Activated CD4-positive, alpha-beta T cell treated with anti-CD3 and anti-CD28 coated beads for 48 hours (primary cell): ENCODE measurements around the gene GPR37.

ENCODE experiments used
- DNase-seq: peaks from one replicate; pipeline ENCODE4 v3.0.0-alpha.2; 2020

The GPR37 gene

DNA sequence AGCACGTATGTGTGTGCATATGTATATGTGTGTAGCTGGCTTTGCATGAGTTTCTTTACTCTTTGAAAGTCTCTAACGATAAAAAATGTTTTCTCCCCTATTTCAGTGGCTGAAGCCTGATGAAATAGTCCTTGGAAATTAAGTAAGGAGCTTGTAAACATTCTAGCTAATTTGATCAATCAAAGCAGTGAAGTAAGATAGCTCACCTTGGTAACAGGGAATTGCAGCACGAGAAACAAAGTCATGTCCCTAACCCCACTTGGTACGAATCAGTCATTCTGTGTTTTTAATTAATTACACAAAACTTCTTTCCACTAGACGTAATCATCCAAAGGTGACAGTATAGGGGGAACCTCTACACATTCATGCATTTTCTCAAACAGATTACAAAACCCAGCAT lies 41.5 kb downstream of the GPR37 start:
- DNase-seq, result no peak

DNA sequence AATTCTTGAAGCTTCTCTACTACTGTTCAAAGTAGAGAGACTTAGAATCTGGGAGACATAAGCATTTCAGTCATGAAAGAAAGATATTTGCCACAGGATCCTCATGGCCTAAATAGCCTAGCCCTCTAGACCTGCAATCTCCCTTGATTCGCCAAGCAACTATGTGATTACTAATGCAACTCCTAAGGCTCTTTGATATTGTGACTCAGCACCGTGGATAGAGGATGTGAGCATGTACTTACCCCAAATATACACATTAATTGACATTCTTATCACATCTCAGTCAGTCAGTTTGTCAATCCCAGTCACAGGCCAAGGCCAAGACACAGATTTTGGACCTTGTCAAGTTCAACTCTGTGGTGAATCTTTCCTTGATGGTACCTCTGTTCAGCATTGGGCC lies 42.6 kb downstream of the GPR37 start:
- DNase-seq, result no peak

DNA sequence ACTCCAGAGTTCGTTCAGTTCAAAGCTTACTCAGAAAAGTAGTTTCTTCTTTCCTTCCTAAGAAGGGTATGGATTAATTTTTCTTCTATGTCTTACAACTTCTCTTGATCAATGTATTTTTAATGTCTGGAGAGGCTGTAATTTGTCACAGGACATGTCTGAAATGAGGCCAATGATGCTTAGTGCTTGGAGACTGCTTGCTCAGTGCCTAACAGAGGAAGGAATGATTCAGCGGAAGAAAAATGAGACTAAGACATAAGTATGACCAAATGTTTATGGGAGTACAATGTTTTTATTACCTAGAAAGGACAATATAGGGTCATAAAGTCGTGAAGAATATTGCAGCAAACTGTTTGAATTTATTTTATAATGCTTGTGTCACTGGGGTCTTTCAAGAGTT lies 43.3 kb downstream of the GPR37 start:
- DNase-seq, result no peak

DNA sequence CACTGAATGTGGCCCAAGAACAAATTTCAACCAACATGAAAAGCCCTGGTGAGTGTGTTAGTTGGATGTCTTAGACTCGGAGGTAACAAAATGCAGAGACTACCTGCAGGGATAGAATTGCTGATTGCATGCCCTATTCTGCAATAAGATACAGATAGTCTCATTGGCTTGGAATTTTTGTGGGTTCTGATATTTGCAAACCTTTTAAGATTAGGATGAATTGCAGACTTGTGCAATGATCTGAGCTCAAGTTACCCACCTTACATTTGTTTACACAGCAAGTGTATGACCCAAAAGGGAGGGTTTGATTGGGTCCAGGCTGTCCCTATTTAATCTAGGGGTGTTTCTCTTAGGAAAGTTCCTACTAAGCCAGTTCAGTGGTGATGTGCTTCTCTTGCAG lies 45.4 kb downstream of the GPR37 start:
- no peak for DNase-seq

DNA sequence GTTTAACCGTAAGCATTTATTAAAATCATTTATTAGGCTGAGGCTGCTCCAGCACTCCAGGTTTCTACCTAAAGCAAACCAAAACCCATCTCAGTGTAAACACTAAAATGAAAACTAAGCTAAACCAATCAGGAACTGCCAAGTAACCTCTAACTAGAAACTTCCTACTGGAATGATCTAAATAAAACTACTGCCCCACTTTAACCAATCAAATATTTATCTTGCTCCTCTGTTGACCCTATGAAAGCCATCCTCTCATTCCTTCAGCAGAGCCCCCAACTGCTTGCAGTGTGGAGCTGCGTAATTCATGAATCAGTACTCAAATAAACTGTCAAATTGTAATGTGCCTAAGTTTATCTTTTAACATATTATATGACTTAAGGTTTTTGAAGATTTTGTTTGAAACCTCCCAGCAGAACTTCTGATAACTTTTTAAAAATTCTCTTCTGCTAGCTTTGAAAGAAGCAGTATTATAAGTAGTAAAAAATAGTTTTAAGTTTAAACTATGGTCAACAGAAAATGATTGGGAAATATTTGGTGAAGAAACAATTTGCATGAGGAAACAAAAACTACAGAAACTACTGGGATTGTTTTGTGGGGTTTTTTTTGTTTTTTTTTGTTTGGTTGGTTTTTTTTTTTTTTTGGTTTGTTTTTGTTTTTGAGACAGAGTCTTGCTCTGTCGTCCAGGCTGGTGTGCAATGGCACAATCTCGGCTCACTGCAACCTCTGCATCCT lies 47.4 kb downstream of the GPR37 start:
- DNase-seq, result no peak

DNA sequence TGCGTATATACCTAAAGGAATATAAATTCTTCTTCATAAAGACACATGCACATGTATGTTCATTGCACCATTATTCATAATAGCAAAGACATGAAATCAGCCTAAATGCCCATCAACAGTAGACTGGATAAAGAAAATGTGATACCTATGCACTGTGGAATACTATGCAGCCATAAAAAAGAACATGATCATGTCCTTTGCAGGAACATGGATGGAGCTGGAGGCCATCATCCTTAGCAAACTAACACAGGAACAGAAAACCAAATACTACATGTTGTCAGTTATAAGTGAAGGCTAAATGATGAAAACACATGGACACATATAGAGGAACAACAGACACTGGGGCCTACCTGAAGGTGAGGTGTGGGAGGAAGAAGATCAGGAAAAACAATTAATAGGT lies 48.7 kb downstream of the GPR37 start:
- no peak for DNase-seq

DNA sequence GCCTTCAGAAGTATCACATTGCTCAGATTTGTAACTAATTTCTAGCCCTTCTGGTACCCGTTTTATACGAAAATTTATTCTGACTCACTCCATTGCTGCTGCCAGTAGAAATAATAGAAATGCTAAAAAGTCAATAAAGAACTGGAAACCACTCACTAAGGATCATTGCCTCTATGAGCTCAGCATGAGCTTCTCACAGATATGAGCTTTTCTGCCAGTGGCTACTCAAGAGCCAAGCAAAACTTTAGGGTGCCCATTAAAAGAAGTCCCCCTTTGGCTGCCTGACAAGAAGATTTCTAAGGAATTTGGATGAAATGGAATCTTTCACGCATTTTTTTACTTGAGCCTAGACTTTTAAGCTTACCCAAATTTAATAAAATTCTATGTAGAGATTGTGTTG lies 52.5 kb downstream of the GPR37 start:
- no peak for DNase-seq

DNA sequence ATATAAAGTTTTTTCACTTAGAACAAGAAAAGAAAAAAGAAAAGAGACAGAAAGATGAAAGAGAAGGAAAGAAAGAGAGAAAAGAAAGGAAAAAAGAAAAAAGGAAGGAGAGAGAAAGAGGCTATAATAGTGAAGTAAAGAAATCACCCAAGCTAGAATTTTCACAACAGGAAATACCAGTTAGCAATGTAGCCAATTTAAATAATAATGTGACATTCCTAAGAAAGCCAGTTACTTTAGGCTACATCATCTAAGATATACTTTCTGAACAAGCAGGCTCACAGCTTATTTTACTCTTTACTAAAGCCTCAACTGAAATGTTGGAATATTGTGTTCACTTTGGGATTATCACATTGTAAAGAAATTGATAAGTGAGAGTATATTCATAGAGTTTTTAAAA lies 53.6 kb downstream of the GPR37 start:
- DNase-seq, result no peak

DNA sequence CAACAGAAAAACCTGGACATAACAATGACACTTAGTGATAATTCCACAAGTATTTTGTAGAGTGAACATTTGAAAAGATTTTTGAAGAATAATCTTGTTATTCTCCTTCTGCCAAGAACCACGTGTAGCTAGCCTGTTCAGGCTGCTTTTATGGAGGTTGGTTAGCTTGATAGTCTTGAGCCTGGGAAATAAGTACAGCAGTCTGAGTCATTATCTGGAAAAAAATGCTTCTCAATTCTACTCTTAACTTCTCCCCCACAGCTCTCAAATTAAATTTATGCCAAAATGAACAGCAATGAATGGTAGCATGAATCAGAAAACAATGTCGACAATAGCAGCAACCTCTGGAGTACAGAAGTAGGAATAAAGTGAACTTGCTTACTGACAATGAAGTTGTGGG lies 63.2 kb downstream of the GPR37 start:
- no peak for DNase-seq

DNA sequence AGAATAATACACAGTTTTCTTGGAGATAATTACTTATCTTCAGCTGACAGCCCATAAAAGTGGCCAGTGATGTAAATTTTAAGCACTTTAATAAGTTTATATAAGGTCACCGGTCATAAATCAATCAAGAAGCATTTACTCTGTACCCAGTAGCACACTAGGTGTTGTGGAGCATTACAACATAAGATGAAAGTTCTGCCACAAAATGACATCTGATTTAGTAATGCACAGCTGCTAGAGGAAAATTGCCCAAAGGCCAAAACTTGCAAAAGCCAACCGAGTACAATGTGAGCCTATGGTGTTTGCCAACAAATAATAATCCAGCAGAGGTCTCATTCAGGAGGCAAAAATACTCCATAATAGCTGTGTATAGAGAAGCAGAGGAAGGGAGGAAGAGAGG lies 63.6 kb downstream of the GPR37 start:
- DNase-seq, result no peak

DNA sequence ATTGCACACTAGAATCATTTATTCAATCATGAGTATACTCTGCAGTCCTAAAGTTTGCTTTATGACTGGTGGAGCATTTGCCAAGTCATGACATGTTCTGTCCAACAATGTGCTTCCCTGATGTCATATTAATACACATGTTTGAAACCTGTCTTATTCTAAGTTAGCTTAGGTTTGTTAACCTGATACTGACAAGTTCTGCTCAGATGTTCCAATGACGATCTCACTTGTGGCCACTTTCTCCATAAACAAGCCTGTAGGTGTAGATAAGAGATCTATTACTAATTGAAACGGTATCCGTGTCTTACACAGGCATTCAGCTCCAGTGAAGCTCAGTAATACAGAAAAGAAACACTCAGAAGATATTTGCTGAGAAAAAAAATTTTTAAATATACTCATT lies 64.9 kb downstream of the GPR37 start:
- no peak for DNase-seq

DNA sequence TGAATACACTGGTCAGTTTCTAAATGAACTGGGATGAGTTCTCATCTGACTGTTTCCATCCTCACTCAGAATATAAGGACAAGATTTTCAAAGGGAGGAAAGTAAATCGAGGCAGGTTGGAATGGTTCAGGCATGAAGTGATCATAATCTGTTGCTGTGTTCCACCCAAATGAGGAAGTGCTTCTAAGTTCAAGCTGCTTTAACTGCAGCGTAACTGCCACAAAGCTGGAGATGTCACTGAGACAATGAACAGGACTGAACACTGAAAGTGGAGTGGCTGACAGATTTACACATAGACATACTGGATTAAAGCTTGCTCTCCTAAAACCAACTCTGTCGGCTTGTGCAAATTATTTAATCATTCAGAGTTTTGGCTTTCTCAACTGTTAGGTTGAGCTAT lies 66.6 kb downstream of the GPR37 start:
- no peak for DNase-seq

DNA sequence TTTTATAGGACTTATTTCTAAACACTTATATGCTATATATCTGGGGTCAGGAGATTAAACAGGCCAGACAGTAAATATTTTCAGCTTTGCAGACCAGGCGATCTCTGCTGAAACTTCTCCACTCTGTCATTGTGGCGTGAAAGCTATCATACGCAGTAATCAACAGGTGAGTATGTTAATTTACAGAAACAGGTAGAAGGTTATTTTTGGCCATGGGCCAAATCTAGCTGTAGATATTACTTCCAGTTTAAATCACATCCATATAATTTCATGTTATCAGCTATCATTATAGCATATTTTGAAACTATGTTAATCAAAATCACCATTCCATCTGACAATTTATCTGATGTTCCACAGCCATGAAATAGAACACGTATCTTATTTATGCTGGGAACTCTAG lies 67.8 kb downstream of the GPR37 start:
- DNase-seq, result no peak
